ENCODE results near the gene LENG8. TPM values are rescaled to one million over a fixed set of nuclear protein-coding genes. Genes with fewer than 3 reads are reported as not detected.
A peak's percentile ranks its signal among the peaks of the same experiment; 100 is the strongest.

LENG8 gene
- total RNA-seq: 13.5 and 31.9 TPM in 2 replicates

- DNase-seq (ENCODE audit: low read depth in 2 of 2): peak; percentile 97 to 99
Observed at GRCh38 chr19:54448774-54449700, at the start of gene LENG8. Gene LENG8 (plus strand): TSS chr19:54449199. CDS start chr19:54451345, 2,146 bp downstream.

DNA sequence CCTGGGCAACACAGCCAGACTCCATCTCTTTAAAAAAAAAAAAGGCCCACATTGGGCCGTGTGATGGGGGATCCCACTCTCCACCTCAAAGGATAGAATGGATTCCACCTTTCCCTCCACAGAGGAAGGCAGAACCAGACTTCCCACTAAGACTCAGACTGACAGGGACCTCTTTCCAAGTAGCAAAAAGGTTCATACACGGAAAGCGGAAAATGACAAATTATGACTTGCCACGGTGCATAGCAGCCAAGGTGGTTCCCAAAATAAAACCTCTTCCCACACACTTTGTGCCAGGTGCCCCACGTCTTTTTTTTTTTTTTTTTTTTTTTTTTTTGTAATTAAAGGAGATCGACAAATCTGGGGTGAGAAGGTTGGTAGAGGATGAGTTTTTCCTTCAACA lies 48.1 kb upstream of the LENG8 start:
- no peak for DNase-seq (ENCODE audit: low read depth in 2 of 2)

GRCh38 chr19:54403054-54403453 lies 45.9 kb upstream of the LENG8 start:
- DNase-seq (ENCODE audit: low read depth in 2 of 2): no peak

GRCh38 chr19:54405628-54406027 lies 43.4 kb upstream of the LENG8 start:
- DNase-seq (ENCODE audit: low read depth in 2 of 2): no peak

- no peak for DNase-seq (ENCODE audit: low read depth in 2 of 2)
Observed at GRCh38 chr19:54407780-54408179, 41.2 kb upstream of the LENG8 start.

DNA sequence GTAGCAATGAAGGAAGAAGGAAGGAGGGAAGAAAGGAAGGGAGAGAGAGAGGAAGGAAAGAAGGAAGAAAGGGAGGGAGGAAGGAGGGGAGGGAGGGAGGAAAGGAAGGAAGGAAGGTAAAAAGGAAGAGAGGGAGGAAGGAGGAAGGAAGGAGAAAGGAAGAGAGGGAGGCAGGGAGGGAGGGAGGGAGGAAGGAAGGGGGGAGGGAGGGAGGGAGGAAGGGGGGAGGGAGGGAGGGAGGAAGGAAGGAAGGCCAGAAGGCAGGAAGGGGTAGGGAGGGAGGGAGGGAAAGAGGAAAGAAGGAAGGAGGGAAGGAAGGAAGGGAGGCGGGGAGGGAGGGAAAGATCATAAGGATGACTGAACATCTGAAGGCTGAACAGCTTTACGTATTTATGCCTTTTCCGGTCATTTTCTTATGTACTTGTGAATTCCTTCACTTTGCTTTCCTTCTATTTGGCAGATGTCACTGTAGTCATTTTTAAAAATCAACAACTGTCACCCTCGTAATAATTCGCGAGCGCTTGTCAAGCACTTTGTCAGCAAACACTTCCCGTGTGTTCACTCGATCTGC lies 40.5 kb upstream of the LENG8 start:
- no peak for DNase-seq (ENCODE audit: low read depth in 2 of 2)

GRCh38 chr19:54411033-54411432 lies 38.0 kb upstream of the LENG8 start:
- DNase-seq (ENCODE audit: low read depth in 2 of 2): no peak

- no peak for DNase-seq (ENCODE audit: low read depth in 2 of 2)
Observed at GRCh38 chr19:54412877-54413276, 36.1 kb upstream of the LENG8 start.

DNA sequence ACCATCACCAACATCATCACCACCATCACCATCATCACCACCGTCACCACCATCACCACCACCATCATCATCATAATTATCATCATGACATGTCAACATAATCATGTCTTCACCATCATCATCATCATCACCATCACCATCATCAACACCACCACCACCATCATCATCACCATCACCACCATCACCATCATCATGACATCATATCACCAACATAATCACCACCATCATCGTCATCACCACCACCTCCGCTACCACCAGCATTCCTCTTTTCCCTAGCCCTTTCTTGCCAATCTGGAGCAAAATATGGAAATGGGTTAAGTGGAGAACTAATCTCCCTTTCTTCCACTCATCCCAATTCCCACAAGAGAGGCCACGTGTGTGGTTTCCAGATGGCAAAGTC lies 34.8 kb upstream of the LENG8 start:
- no peak for DNase-seq (ENCODE audit: low read depth in 2 of 2)

DNA sequence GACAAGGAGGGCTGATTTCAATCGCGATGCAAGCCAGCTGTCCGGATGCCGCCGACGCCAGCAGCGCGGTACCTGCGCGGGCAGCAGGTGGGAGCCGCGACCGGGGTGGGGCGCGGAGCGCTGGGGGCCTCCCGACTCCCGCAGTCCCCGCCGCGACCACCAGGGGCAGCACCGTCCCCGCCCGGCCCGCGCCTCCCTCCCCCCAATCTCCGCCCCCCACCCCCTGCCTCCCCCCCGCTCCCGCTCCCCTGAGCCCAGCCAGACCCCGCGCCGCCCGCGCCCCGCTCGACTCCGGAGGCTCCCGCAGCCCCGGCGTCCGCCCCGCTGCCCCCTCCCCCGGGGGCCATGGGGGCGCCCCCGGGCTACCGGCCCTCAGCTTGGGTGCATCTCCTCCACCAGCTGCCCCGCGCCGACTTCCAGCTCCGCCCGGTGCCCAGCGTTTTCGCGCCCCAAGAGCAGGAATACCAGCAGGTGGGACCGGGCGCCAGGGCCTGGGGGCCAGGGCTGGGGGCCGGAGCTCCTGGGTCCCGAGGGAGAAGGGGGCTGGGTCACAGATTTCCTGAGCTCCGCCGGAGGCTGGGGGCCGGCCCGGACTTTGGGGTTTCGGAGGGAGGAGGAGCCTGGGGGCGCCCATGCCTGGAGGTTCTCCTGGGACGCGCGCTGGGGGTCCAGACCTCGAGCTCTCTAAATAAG lies 33.6 kb upstream of the LENG8 start, which contains the start of gene TTYH1:
TTYH1 (plus strand) TSS at position 257 of the 693 bp plus-strand sequence; CDS start at position 346, 89 bp downstream.
- no peak for DNase-seq (ENCODE audit: low read depth in 2 of 2)

DNA sequence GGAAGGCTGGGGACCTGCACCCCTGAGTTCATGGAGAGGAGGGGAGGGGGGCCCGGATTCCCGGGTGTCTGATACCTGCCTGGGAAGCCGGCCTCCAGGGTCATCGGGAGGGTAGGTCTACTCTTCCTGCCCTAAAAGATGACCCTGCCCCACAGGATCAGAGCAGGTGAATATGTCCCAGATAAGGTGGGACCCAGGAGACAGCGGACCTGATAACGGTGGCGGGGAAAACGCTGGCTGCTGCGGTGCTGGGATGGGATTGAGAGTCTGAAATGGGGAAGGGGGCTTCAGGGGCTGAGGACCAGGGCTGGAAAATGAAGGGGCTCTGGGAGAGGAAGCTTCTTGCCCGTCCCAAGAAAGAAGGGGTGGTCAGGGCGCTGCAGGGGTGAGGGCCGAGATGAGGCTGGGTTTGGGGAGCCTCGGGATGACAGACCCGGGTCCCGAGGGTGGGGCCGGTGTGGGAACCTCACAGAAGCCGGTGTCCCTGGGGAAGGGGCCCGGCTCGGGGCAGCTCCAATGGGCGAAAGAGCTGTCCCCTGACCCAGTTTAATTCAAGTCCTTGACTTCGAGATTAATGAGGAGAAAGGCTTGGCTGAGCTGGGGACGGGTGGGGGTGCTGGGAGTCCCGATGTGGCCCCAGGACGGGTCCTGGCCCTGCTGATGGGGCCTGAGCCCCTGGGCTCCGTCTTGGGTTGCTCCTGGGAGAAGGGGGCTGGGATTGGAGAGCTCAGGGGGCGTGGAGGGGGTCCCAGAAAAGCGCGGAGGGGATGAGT lies 32.9 kb upstream of the LENG8 start:
- DNase-seq (ENCODE audit: low read depth in 2 of 2): no peak

DNA sequence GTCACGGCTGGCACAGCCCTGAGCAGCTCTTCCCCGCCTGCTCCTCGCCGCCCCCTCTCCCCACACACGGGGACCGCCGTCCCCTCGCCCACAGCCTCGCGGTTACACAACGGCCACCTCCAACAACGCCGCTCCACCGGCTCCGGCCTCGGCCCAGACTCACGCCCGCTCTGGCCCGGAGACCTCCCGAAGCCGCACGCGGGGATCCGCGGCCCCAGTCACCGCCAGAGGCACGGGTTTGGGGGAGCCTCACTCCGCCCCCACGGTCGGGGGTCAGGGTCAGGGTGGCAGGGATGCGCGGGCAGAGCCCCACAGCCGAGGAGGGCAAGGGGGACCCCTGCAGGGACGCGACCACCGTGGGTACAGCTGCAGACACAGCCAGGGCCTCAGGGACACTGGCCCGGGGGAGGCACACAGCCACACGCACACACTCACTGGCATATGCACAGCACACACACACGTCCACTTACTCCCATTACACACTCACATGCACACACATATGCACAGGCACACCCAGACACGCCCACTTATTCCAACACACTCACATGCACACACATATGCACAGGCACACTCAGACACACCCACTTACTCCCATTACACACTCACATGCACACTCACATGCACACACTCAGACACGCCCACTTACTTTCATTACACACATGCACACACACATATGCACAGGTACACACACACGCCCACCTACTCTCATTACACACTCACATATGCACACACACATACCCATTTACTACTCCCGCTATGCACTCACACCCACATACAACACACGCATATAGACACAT lies 32.1 kb upstream of the LENG8 start:
- no peak for DNase-seq (ENCODE audit: low read depth in 2 of 2)

DNA sequence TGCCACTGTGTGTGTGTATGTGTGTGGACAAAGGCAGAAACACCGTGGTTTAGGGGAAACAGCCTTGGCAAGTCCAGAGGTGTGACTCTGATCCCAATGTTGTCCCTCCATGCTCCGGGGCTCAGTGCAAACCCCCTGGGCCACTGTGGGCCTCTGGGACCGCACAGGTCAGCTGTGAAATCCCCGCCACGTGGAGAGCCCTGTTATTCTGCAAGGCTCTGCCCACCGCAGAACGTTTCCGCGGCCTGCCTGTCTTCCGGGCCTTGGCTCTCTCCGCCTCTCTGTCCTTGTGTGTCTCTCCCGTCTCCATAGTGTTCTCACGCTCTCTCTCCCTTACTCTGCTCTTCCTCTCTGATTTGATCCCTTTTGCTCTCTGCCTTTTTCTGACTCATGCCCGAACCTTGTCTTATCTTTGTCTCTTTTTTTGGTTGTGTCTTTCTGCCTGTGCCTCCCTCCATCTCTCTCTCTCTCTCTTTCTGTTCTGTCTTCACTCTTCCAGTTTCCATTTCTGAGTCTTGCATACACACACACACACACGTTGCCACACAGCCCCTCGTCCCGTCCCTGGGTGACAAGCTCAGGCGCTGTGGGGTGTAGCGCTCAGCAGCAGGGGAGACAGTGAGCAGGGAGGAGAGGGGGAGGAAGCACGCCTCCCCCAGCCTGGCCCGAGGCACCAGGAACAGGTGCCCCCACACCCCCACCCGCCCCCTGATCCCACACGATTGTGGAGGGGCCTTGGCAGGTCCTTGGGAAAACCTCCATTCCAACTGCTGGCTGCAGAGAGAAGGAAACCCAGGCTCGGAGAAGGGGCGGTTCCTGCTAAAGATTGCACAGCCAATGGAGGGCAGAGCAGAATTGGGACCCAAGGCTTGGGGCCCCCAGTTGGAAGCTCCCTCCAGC lies 30.7 kb upstream of the LENG8 start:
- peak in 1 of 2 donors; percentile 16 for DNase-seq (ENCODE audit: low read depth in 2 of 2)

- no peak for DNase-seq (ENCODE audit: low read depth in 2 of 2)
Observed at GRCh38 chr19:54418930-54419800, 29.8 kb upstream of the LENG8 start.

DNA sequence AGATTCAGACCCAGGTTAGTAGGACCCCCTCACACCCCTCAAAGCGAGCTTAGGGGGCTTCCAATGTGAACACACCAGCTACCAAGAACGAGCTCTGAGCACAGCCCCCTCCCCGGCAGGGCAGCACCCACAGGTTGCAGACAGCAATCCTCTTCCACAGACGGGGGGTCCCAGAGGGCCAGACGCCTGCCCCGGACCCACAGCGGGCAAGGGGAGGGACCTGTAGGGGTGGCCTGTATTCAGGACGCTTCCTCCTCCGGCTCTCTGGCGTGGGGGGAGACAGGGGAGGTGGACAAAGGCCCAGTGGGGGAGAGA lies 29.0 kb upstream of the LENG8 start:
- DNase-seq (ENCODE audit: low read depth in 2 of 2): no peak

- no peak for DNase-seq (ENCODE audit: low read depth in 2 of 2)
Observed at GRCh38 chr19:54420383-54421168, 28.4 kb upstream of the LENG8 start.

DNA sequence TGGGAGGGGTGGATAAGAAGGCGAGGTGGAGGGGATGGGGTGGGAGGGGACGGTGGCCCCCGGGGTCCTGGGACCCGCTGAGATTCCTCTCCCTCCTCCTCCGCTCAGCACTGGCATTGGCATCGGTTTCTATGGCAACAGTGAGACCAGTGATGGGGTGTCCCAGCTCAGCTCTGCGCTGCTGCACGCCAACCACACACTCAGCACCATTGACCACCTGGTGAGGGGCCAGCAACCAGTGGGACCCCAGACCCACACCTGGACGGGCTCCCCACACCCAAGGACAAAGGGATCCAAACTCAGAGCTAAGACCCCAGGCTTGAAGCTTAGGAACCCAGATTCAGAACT lies 27.9 kb upstream of the LENG8 start:
- DNase-seq (ENCODE audit: low read depth in 2 of 2): no peak

- DNase-seq (ENCODE audit: low read depth in 2 of 2): no peak
Observed at GRCh38 chr19:54421521-54421920, 27.5 kb upstream of the LENG8 start.
